GM21447 (cell line): ENCODE data around the gene TIMP3.

ENCODE experiments used
- ATAC-seq: cut with Tn5 transposase; IDR thresholded peaks from one replicate; pipeline ENCODE4 v1.9.1; 2021; ENCODE audit not compliant: unreplicated experiment

TIMP3 gene

DNA sequence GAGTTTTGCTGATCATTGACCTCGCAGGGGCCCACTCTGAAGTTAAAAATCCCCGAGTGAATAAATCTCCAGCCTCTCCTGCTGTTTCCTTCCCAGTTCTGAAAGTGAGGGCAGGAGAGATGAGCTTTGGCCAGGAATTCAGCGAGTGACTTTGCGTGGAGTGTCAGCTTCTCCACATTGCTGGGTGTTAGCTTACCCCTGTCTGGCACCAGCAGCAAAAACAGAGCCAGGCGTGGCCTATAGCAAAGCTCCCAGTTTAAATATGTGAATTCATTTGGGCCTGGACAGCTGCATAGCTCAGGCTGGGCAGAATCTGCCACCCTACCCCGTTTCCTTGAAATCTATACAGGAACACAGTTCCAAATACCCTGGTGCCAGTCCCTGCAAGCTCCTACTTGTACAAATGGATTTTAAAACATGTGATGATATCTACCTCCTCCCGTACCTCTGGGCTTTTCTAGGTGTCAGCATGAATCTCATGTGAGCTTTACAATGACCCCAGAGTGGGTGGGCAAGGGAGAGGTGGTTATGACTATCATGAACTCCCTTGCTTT, 25.6 kb downstream of the TIMP3 start:
- no peak for ATAC-seq

DNA sequence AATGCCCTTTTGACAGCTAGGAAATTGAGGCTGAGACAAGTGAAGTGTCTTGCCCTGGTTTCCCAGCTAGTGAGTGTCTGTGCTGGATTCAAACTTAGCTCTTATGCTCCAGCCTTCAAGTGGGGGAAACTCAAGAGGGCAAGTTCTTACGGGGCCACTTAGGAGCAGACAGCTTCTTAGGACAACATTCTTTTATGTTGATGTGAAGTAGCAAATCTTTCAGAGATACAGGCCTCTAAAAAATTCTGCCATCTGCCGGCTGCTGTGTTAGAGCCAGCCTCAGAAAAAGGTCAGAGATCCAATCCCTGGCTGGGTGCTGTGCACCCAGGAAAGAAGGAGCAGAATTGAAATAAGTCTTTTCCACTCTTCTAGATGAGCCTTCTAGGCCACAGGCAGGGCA, 26.6 kb downstream of the TIMP3 start:
- ATAC-seq: no peak

DNA sequence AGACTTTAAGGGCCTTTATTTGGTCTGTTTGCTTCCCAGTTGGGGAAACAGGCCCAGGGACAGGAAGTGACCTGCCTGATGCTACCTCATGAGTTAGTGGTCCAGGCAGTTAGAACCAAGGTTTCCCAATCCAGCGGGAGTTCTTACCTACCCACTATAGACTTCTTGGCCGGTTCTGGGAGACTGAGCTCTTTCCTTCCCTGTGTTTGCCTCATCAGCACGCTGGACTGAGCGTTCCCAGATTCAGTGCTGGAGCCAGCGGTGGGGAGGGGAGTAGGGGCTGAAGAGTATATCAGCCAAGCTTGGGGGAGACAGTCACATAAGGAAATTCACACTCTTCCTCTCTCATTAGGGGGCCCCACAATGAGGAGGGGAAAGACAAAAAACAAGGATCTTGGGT, 27.1 kb downstream of the TIMP3 start:
- ATAC-seq: no peak

DNA sequence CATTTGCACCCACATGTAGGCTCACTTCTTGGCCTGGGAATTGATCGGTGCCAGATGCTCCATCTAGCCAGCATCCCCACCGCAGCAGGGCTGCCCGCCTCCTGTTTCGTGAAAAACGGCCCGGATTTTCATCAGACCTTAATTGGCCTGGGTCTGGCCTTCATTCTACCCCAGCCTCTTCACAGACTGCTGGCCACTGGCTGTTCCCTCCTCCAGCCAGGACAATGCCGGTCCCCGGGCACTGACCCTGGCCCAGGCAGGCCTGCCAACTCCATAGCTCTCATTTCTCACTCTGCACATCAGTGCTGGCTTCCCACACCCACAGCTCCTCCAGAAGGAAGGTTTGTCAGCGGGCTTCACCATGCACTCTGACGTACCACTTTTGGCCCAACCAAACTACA, 27.9 kb downstream of the TIMP3 start:
- ATAC-seq: no peak

DNA sequence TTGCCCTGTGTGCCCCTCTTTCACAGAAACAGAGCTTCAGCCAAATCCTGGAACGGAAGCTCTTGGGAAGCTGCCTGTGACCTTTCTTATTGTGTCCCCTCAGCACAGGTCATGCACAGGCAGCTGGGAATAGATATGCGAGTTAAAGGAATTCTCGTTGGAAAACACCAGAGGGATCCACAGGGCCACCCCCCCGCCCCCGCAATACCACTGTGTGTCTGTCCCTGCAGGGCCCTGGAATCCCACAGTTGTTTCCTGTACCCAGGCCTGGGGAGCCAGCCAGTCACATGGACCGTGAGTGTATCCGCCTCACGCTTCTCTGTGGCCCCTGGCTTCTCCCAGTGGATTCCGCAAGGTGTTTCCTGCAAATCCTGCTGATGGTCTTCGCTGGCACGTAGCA, 29.0 kb downstream of the TIMP3 start:
- ATAC-seq: no peak

DNA sequence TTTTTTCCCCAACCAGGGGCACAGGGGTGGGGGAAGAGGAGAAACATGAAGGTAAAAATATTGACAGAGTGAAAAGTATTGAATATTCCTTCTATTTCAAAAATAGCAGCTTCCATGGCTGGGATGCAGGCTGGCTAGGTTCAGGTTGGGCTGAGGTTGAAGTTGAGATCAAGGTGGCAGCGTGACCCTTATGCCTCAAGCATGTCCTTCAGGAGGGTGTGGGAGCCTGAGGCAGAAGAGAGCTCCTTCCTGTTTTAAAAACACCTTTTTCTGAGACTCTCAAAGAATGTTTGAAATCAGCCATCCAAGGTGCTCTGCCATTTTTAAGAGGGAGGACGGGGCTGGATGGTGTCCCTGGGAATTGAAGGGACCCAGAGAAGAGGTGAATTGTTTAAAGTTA, 29.5 kb downstream of the TIMP3 start:
- ATAC-seq: no peak

DNA sequence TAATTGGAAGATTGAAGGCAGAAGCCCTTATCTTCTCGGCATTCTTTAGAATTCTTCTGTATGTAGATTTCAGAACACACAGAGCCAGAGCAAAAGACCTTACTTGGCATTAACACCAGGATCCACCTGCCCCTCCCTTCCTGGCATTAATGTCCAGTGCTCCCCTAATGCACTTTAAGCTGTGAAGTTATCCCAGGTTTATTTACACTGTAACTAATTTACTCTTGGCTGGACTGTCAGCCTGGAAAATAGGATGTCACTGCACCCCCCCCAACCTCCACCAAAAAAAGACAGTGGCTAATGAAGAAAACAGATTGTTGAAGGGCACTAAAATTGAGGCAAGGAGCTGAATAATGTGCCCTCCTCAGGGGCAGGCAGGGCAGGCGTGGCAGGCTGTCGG, 30.1 kb downstream of the TIMP3 start:
- ATAC-seq: no peak

DNA sequence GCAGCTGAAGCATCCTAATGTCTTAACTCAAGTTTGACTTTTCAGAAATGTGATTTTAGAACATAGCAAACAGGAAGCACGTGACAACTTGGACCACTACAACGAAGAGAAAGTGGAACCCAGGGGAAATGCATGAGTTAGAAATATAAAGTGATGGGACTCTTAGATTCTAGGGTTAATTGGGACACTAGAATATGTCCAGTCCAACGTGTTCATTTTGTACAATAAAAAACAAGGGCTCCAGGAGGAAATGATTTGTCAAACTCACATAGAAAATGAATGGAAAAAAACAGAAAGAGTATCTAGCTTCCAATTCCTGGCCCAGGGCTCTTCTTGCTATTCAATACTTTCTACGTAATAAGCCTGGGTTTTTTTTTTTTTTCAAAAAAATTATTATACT, 30.7 kb downstream of the TIMP3 start:
- ATAC-seq: no peak

DNA sequence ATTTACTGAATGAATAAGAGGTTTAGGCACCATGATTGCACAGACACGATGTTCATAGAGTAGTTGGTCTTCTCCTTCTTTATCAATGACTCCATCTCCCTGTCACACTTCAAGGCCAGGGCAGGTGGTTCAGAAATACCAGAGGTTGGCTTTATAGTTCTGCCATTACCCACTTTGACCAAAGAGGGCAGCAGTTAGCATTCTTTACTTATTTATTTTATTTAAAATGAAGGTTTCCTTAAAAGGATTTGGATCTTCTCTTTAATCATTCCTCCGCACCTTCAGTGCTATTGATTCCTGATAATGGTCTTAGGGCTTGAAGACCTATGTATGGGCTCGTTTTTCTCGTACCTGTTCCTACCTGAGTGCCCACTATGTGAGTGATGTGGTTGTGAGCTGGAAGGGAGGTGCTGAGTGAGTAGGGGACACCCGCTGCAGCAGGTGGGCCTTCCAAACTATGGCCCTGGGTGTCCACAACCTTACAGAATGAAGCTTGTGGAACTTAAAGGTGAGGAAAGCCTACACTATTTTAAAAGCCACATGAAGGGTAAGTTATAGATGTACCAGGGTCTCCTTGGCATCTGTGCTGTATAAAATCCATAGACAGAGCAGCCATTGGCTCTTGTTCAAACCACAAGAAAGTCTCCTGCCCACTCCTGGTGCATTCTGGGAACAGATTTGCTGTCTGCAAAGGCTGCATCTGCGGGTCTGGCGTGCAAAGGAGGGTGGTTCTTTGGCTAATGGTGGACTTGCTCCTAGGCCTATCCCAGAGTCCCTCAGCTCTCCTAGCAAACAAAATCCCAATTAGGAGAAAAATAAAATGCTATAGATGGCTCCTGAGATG, 35.0 kb downstream of the TIMP3 start:
- no peak for ATAC-seq

DNA sequence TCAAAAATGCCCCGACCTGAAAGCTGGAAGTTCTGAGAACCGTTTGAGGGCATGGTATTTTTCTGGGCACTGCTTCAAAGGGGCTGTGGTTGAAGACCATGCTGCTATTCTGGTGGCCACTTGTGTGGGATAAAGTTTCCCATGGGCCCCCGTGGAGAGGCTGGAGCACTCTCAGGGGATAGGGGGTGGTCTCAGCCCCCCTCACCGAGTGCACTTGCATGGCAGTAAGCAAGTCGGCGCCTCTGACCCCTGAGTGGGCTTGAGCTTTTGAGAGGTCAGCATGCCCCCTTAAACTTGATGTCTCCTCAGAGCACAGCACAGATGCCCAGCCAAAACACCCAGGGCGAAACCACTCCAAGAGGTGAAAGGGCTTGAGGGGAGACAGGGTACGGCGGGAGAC, 35.6 kb downstream of the TIMP3 start:
- no peak for ATAC-seq

DNA sequence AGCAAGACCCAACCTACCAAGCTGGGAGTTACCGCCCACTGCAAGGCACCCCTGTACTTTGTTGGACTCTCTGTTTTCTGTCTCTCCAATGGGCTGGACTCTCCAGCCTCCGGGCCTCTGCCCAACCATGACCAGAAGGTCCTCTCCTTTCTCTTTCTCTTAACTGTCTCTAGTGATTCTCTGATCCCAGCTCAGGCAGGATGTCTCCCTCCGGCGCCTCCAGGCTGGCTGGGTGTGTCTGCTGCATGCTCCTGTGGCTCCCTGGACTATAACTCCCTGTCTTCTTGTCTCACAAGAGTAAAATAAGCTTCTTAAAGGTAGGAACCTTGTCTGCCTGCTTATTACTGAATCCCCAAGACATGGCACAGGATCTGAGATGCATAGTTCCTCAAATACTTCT, 36.3 kb downstream of the TIMP3 start:
- ATAC-seq: no peak

DNA sequence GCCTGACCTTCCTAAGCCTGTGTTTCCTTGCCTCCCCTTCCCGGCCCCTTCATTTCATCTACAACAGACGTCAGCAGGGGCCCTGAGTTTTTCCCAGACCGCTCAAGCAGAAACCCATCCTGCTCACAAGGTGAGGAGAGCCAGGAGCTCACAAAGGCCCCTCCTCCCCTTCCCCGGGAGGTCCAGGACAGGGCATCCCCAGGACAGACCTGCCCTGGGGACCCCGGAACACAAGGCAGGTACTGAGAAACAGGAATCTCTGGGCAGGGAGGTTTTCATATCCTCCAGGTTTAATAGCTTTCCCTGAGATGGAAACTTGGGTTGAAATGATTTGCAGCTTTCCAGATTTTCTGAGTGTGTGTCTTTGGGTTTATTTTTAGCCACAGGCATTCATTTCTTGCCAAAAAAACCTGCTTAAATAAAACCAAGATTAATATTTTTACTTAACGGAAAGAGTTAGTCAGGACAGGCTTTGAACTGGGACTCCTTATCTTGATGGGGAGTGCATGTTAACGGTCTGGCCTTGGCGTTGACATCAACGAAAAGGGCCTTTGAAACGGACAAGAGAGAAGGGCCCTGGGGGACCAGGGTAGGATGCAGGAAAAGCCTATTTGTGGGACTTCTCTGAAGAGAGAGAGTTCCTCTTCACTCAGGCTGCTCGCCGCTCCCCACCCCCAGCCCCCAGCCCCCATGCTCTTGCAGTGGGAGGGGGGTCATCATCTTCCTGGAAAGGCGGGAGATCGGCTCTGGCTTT, 38.5 kb downstream of the TIMP3 start:
- no peak for ATAC-seq

DNA sequence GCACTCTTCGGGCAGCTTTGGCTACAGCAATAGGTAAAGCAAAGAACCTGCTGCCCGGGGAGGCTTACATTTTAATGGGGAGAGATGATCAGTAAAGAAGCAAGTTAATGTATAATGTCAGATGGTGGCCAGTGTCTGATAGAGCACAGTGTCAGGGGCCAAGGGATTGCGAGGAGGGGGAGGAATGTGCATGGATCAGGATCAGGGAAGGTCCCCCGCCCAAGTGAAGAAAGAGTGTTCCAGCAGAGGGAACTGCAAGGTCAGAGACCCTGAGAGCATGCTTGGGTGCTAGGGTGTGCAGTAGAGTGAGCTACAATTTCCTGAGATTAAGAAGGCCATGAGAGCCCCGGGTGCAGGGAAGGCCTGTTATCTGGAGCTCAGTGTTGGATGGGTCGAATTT, 39.7 kb downstream of the TIMP3 start:
- ATAC-seq: no peak

DNA sequence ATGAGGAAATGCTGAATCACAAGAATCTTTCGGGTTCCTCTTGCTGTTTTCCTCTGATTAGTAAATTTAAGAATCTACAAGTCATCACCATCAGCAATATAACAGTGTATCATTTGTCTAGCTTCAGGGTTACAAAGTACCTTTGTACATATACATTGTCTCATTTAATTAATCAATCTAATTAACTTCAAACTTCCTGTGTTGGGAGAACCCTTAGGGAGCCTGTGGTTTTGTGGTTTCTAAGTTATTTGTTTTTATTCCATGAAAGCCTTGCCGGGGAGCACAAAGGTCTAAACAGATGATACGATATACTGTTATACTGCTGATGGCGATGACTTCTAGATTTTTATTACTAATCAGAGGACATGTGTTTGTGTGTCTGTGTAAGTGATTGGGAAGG, 41.0 kb downstream of the TIMP3 start:
- ATAC-seq: no peak

DNA sequence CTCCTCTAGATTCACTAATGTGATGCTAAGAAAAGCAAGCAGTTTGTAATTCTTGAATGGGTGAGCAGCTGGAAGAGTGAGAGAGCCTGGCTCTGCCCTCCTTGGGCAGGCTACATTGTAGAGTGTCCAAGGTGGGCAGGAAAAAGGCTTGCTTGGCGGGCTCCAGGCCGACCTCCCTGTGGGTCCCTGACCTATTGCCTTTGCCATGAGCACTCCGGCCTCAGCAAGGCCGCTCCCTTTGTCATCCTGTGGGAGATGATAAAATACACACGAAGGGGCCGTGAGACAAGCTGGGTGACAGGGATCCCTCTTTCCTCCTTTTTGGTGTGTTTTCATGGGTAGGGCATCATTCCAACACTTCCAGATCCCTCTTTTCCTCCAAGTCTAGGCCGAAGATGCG, 41.8 kb downstream of the TIMP3 start:
- ATAC-seq: no peak

DNA sequence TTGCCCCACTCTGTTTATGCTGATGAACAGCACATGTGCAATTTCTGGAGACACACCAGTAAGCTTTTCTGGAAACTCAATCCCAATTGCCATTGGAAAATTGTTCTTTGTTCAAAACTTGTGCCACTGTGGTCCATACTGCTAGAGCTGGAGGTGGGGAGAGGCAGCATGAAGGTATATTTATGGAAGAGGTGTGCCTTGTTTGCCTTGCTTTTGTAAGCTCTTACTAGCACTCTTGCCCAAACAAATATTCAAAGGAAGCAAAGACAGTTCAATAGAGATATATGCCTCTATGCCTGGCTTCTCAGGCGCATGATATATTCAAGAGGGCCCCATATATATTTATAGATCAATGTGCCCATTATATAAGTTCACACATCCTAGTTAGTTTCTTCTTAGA, 42.7 kb downstream of the TIMP3 start:
- no peak for ATAC-seq

DNA sequence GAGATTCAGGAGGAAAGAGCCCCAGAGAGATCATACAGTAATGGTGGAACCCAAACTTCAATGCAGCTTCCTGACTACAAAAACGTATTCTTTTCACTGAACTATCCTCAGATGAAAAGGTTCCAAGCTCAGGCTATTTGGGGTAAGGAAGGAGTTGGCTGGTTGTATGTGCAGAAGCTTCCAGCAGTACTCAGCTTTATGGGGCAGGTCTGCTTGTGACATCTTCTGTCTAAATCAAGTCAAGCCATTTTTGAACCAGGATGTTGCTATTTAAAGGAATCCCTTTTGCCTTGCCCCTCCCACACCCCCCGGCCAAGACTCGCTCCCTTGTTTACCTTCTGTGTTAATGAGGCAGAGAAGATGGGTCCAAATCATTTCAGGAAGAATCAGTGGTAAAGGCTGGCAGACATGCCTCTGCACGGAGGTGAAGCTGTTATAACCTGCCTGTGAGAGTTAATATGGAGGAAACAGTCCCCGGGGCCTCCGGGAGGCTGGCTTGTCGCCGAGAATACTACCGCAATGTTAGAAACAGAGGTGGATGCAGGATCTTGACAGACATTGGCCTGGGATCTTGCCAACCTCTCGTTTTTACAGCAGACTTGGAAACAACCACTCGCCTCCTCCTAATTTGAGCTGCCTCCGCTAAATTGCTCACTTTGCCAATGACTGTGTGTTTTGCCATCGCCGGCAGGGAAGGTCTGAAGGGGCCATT, 45.4 kb downstream of the TIMP3 start:
- ATAC-seq: no peak

DNA sequence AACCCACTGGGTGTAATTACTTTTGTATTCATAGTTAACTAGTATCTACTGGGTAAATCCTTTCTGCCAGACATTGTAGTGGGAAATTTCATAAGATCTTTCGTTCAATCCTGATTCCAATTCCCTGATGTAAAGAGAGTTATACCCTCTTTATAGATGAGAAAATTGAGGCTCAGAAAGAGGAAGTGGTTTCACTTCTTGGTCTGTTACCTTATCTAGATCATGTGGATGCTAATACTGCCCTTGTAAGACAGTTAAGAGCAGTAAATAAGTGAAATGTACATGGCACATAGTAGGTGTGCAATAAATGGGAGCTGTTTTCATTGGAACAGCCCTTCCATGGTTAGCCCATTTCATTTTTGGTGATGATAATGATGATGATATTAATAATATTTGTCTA, 46.7 kb downstream of the TIMP3 start:
- no peak for ATAC-seq

DNA sequence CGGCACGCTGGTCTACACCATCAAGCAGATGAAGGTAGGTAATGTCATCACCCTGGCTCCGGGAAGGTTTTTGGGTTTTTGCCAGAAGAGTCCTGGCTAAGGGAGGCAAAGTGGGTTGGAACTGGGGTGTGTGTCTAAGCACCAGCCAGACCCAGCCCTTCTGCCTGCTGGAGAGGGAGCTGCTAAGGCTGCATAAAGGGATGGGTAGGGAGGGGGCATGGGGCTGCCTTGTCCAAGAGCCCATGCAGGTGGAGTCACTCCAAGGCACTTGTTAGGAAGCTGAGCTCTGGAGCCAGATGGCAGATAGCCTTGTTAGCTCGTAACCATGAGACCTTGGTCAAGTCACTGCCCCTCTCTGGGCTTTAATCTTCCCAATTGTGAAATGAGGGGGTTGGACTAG, 48.0 kb downstream of the TIMP3 start:
- ATAC-seq: no peak

DNA sequence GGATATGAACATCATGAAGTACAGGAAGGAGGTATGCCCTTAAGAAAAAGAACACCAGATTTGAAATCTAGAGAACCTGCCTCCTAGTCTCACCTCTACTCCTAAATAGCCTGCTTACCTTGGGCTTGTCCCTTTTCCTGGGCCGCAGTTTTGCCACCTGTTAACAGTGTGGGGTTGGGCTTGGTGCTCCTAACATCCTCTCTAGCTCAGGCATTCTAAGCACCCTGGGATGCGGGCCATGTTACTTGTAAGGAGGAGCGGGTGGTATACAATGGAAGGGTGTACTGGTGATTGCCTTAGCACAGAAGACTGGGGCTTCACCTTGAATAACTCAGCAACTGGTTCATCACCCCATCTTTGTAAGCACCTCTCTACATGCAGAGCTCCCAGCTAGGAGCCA, 48.7 kb downstream of the TIMP3 start:
- ATAC-seq: no peak

DNA sequence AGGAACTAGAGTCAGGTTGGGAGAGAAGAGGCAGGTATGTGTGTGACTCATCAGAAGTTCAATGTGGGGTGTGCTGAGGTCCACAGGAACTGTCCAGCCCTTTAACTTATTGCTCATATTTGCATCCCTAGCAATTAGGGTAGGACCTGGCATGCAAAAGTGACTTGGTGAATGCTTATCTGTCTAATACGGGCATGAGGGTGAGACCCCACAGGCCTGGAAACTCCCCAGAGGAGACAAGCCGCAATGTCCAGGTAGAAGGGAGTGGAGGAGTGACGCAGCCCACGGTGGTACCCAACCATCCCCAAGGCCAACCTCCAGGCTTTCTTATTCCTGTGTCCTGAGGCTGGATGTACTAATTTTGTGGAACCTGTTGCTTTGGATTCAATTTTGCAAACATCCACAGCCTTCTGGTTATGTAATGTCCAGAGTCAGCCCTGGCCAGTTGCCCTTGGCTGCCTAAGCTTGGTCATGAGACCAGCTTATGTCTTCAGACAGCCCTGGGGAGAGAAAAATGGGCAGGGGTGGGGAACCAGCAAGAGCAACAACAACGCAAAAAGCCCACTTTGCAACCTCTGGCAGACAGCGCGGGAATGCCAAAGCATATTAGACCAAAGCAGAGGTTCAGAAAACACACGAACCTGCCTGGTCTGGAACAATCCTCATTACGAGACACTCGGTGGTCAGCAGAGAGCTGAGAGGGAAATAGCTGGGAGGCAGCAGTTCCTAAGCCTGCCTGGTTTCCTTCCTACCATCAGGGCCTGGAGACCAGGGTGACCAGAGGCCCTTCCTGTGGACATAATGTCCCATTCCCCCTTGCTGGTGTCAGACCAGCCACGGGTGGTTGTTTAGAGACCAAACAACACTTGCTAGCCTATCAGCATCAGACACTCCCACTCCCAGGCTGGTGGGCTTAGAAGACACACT, 49.3 kb downstream of the TIMP3 start:
- ATAC-seq: no peak
